ENCODE data around the gene ADRM1.

GRCh38 chr20:62282103-62282502 is 20.7 kb upstream of the ADRM1 start:
- TF ChIP-seq ETV6 (CRISPR knock-in tag; IDR thresholded peaks at IDR 0.05), result no peak
- no peak for TF ChIP-seq USF2 (CRISPR knock-in tag; IDR thresholded peaks at IDR 0.05)
- no peak for TF ChIP-seq CTCF (IDR thresholded peaks at IDR 0.05)
- TF ChIP-seq USF1 (CRISPR knock-in tag; IDR thresholded peaks at IDR 0.05), result no peak
